HG02884 (cell line): ENCODE results near the gene ERGIC2.
"Not testable (repeated sequence)": the region's sequence is repeated elsewhere in the genome, so short reads cannot be mapped to it uniquely, and the experiment has no call there.

ENCODE experiments used
- ATAC-seq: cut with Tn5 transposase; IDR thresholded peaks from one replicate; pipeline ENCODE4 v1.9.1; 2021; ENCODE audit warnings: mild to moderate bottlenecking, moderate library complexity; ENCODE audit not compliant: unreplicated experiment

The ERGIC2 gene, protein sequence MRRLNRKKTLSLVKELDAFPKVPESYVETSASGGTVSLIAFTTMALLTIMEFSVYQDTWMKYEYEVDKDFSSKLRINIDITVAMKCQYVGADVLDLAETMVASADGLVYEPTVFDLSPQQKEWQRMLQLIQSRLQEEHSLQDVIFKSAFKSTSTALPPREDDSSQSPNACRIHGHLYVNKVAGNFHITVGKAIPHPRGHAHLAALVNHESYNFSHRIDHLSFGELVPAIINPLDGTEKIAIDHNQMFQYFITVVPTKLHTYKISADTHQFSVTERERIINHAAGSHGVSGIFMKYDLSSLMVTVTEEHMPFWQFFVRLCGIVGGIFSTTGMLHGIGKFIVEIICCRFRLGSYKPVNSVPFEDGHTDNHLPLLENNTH

DNA sequence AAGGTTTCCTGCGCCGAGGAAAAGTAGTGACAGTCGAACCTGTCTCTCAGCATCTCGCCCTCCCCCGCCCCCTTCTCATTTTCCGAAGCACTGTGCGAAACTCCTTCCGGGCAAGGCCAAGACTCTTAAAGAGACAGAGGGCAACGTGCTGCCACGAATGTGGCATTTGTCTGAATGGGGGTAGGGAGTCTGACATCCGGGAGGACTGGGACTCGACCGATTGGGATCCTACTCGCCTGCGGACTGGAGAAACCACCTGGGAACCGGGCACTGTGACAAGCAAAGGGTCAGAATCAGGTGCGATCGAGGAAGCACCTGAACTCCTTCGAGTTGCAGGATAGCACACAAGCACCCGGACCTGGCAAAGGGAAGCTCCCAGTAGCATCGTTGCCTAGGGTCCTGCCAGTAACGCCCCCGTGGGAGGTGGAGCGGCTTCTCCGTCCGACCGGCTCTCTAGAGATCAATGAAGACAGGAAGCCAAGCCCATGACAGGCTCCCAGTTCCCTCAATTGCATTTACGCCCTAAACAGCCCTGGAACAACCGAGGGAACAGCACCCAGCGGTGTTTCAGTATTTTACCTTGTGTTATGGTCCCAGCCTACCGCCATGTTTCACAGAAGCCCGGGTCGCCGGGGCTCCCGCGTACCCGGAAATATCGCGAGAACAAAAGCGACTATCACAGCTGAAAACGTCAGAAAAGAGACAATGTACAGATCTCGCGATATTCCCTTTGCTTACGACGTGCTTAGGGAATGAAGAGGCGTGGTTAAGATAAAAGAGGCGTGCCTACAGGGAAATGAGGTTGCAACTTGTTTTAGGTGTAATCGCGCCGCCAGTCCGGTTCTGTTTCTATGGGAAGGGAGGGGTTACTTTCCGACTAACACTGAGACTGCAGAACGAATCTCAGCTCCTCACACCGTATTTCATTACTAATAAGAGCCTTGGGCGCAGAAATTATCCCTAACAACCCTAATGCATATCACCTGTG is at the start of gene ERGIC2:
TSS of gene ERGIC2 (minus strand) at position 637 of the 988 bp plus-strand sequence. CDS start 9,539 bp downstream, outside the sequence.
- peak; percentile 93 for ATAC-seq

DNA sequence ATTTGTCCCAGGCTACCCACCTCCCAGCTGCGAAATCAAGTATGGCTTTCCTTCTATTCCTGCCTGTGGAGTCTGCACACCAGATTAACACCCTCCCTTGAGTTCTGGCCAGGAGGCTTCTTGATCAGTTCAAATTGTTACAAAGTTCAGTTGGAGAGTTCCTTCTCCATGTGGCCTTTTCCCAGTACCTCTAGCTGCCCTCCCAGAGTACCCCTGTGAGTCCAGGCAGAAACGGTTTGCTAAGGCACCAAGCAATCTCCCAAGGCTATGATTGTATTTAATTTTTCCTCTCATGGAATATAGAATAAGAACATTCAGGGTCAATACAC is 49.7 kb upstream of the ERGIC2 start:
- ATAC-seq: no peak

DNA sequence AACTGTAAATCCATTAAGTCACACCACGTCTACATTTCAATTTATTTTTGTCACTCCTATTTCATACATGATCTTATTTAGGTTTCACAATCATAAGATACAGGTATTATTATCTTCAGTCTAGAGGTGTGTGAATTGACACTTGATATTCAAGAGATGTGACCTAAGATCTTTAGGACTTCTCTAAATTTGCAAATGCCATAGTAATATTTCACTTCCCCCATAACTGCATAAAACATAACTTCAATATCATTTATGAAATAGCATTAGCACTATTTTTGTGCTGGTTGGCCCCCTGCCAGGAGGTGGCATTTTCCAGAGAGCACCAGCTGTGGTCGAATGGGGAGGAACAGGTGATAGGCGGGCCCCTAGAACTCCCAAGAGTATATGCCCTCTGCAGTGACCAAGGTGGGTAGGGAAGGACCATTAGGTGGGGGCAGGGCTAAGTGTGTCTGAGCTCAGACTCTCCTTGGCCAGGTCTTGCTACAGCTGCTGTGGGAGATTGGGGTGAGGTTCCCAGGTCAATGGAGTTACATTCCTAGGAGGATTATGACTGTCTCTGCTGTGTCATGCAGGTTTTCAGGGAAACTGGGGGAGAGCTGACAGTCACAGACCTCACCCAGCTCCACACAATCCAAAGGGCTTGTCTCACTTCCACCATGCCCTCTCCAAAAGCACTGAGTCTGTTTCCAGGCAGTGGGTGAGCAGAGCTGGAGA is 49.2 kb upstream of the ERGIC2 start:
- no peak for ATAC-seq

DNA sequence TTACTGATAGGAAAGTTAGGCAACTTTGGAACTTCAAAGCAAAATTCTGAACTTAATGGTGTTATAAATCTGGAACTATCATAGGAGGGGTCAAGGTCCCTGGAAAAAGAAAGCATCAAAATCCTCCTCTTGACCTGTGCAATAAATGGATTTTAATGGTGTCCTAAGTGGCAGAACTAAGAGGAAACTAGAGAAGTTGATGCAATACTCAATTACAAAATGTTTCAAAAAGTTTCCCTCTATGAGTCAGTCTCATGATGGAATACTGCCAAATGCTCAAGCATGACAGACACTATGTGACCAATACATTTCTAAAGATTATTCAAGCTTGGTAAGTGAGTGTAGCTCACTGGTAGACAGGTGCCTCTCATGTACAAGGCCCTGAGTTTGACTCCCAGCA is 47.7 kb upstream of the ERGIC2 start:
- ATAC-seq: peak; percentile 59

DNA sequence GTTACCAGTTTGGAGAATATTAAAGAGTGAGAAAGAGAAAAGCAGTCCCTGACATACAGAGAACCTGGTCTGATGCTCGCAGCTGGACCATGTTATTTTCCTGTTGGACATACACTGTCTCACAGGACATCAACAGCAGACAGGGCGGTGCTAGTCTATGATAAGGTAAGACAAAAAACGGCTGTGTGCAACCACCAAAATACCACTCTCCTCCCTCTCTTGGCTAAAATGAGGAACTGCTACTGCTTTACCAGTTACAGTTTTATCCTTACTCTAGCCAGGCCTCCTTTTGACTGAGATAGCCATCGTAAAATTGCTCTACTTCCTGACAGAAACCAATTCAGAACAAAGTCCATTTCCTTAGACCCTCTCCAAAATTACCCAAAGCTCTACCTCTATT is 47.0 kb upstream of the ERGIC2 start:
- peak; percentile 96 for ATAC-seq

DNA sequence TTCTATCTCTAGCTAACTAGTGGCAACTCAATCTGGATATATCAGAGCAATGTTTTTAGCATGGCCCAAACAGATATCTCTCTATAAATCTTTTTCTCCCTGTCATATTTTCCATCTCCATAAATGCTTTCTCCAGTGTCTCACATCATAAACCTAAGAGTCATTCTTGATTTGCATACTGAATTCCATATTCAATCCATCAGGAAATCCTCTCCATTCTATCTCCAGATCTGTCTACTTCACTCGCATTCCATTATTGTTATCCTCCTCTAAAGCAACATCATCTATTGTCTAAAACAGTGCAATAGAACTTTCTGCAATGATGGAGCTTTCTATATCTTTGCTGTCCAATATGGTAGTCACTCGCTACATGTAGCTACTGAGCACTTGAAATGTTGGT is 45.5 kb upstream of the ERGIC2 start:
- ATAC-seq: no peak

DNA sequence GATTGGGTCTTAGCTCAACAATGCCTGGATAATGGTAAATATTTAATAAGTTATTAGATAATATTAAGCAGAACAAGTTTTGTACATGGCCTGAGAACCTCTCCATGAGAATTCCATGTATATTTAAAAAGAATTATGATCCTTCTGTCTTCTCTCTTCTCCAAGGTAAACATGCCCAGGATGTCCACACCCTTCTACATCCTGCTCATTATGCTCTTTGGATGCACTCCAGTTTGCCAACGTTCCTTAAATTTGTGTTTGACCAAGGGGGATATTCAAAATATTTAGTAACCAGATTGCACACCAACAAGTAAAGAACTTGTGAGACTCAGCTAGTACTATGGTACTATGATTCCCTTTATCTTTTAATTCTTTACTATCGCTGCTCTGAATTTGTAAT is 44.8 kb upstream of the ERGIC2 start:
- no peak for ATAC-seq

DNA sequence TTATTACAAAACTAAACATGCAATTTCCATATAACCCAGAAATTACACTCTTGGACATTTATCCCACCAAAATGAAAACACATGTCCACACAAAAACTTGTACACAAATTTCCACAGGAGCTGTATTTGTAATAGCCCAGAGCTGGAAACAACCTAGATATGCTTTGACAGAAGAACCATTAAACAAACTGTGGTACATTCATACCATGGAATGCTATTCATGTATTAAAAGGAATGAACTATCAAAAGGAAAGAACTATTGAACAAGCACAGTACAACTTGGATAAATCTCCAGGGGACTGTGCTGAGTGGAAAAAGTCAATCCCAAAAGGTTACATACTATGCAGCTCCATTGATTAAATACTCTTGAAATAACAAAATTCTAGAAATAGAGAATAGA is 35.8 kb upstream of the ERGIC2 start:
- no peak for ATAC-seq

DNA sequence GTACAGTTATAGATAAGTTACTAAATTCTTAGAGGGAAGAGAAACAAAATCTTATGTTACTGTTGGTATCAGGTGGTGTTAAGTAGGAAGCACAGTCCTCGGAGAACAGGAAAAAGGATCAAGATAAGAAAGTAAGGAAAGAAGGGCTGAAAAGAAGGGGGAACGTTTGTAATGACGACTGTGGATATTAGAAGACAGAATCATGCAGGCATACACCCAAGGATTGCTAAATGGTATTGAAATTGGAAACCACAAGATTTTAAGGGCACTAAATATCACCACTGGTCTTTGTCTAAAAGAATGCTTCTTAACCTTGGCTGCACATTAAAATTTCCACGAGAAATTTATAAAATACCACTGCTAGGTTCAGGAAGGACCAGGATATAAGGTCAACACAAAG is 34.1 kb upstream of the ERGIC2 start:
- ATAC-seq: no peak

DNA sequence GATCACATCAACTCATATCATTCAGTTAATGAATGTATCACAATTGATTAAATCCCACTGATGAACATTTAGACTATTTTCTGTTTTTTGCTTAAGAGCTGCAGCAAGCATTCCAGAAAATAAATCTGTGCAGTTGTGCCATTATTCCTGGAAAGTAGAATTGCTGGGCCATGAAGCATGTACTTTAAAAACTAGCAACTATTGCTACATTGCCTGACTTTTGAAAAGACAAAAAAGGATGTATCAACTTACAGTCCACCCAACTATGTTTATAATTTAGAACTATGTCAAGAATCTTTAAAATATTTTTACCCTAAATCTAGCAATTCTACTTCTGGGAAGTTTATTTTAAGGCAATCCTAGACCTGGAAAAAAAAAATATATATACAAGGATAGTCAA is 33.4 kb upstream of the ERGIC2 start:
- ATAC-seq: no peak

DNA sequence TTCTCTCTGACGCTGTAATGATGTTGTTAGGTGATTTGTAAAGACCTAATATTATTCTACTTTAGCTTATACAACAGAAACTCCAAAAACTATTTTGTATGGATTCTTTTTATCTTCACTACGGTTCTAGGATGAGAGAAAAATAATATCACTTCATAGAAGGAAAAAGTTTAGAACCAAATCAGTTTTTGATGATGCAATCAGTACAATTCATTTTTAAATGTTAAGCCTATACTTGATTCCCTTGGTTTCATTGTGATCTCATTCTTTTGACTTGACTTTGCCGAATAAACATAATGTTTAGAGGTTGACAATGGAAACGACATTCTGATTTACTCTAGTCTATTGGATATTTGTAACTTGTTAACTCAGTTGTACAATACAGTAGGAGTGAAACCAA is 24.6 kb upstream of the ERGIC2 start:
- no peak for ATAC-seq

DNA sequence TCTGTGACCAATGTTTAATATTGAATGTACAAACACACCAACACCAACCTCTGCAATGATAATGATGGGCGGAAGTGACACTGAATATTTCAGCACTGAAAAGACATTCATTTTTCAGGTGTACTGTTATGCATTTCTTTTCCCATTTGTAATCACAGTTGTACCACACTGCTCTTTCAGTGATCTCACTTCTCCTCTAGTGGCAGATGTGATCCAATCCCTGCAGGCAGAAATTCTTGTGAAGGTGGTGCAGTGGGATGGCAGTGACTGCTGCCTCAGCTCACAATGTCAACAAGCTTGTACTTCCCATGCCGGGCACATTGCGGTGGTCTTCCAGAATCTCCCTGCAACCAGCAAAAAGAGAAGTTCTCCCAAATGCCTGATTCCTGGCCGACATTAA is 23.0 kb upstream of the ERGIC2 start:
- no peak for ATAC-seq

DNA sequence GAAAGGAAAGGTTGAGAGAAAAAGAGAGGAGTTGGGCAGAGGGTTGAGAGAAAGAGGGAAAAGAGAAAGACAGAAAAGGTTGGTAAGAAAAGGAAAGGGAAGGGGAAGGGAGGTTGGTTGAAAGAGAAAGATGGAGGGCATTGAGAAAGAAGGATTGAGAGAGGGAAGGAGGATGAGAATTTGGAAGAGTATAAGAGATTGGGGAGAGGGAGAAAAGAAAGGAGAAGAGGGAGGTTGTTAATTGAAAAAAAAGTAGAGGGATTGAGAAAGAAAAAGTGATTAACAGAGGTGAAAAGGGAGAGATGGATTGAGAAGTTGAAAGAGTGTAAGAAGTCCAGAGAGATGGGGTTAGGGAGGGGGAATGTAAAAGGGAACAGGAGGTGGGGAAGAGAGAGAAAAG is 21.5 kb upstream of the ERGIC2 start:
- ATAC-seq: no peak

DNA sequence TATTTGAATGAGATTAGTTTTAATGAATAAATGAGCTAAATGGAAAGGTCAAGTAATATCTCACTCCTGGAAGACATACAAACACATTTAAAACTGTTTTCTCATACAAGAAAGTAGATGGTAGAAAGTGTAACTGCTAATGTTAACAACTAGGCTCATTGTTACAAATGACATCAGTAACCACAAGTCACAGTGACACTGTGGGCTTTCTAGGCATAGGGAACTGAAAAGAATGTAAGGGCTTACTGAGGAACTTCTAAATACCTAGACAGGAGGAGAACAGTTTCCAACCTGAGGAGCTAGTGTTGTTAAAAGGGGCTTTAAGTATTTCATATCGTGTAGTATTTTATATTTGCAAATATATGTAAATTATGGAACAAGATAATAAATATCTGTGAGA is 17.5 kb upstream of the ERGIC2 start:
- ATAC-seq: peak; percentile 84

DNA sequence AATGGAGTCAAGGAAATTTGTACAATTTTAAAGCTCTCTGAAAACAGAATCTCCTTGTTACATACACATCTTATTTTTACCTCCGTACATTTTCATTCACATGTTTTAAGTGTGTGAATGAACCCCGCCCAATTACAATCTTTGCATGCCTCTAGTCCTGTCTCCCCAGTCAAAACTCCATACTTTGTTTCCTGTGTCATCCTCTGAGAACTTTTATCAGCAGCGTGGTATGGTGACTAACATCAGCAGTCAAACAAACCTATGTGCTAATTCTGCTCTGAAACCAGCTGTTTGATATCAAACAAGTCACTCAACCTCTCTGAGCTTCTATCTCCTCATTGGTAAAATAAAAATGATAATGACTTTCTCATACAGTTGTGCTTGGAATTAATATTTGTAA is 15.8 kb upstream of the ERGIC2 start:
- no peak for ATAC-seq

DNA sequence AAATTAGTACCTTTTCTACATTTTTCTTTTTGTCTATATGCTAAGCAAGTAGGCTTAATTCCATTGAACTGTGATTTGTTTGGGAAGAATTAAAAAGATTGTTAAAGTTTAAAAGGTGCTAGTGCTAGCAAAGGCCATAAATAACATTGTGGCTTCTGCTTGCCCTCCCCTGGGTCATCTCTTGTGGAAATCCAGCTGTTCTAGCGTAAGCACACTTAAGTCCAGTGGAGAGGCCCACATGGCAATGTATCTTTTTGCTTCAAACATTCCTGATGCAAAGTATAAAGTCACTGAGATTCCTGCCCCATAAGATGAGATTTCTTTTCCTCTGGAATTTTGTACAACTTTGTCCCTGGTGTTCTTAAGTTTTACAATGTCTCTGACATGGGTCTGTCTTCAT is 14.4 kb upstream of the ERGIC2 start:
- no peak for ATAC-seq

DNA sequence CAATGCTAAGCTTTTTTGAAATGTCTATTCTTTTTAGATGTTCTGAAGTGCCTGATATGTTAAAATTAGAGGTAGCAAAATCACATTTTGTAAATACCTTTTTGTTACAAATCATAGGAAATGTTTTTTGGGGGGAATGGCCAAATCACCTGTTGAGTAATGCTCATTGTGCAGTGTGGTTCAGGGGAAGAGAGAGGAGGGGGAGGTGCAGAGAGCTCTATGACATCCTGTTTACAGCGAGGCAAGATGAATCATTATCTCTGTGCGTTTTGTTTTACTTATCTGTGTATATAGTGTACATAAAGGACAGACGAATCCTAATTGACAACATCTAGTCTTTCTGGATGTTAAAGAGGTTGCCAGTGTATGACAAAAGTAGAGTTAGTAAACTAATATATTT is 9.4 kb upstream of the ERGIC2 start:
- not testable (repeated sequence) for ATAC-seq

DNA sequence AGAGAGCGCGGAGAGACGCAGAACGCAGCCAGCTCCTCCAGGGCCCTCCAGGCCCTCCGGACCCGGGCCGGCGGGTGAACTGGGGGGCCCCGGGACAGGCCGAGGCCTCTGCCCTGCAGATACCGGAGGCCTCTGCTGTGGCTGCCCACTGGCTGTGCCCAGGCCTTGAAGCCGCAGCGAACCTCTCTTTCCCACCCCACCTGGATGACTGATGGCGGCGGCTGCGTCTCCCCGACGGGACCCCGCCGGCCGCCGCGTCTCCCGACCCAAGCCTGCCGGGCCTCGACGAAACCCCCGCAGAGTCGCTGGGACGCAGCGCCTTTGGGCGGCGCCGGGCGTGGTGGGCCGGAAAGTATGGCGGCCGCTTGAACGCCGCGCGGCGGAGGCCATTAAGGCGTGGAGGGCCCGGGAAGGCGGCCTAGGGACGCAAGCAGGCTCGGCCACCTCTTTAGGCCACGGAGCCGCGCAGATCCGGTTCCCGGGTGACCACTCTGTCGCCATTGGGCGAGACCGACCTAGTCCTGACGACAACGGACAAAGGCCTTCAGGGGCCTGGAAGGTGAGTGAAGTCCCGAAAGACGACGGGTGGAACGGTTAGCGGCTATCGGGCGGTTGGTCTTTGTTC is 8.4 kb upstream of the ERGIC2 start:
- no peak for ATAC-seq

DNA sequence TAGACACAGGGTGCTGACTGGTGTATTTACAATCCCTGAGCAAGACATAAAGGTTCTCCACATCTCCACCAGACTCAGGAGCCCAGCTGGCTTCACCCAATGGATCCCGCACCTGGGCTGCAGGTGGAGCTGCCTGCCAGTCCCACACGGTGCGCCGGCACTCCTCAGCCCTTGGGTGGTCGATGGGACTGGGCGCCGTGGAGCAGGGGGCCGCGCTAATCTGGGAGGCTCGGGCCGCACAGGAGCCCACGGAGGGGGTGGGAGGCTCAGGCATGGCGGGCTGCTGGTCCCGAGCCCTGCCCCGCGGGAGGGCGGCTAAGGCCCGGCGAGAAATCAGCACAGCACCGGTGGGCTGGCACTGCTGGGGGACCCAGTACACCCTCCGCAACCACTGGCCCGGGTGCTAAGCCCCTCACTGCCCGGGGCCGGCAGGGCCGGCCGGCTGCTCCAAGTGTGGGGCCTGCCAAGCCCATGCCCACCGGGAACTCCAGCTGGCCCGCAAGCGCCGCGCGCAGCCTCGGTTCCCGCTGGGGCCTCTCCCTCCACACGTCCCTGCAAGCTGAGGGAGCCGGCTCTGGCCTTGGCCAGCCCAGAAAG is 5.2 kb upstream of the ERGIC2 start:
- ATAC-seq: not testable (repeated sequence)

DNA sequence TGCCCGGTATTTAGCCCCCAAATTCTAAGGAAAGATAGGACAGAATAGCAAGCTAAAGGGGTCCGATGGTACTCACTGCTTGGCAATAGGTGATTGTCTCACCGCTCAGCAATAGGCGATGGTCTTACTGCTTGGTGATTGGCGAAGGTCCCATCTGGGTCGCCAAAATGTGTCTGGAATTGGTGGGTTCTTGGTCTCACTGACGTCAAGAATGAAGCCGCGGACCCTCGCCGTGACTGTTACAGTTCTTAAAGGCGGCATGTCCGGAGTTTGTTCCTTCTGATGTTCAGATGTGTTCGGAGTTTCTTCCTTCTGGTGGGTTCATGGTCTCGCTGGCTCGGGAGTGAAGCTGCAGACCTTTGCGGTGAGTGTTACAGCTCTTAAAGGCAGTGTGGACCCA is 4.2 kb upstream of the ERGIC2 start:
- not testable (repeated sequence) for ATAC-seq

DNA sequence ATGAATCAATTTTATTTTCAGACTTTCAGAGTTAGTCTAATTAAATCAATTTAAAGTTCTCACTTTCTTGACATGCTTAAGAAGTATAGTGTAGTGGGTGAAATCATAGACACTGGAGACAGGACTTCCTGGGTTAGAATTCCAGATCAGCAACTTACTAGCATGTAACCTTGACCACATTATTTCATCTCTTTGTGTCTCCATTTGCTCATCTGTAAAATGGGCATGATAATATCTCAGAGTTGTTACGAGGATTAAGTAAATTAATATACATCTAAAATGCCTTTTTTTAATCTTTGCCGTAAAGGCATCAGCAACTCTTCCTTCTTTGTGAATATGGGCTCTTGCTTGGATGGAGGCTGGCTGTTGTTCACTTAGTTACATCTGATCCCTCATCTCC is 1.3 kb upstream of the ERGIC2 start:
- no peak for ATAC-seq
